HG02571 (cell line): ENCODE results near the gene MAD1L1.

ENCODE experiments used
- ATAC-seq: cut with Tn5 transposase; IDR thresholded peaks from one replicate; pipeline ENCODE4 v1.9.1; 2021; ENCODE audit warnings: mild to moderate bottlenecking, moderate library complexity; ENCODE audit not compliant: unreplicated experiment

The MAD1L1 gene

GRCh38 chr7:1920881-1921280, 311.9 kb downstream of the MAD1L1 start:
- ATAC-seq = no peak

GRCh38 chr7:1920266-1920681, 312.5 kb downstream of the MAD1L1 start:
- ATAC-seq = no peak

- ATAC-seq = no peak
These were observed 313.0 kb downstream of the MAD1L1 start for GRCh38 chr7:1919539-1920265.

DNA sequence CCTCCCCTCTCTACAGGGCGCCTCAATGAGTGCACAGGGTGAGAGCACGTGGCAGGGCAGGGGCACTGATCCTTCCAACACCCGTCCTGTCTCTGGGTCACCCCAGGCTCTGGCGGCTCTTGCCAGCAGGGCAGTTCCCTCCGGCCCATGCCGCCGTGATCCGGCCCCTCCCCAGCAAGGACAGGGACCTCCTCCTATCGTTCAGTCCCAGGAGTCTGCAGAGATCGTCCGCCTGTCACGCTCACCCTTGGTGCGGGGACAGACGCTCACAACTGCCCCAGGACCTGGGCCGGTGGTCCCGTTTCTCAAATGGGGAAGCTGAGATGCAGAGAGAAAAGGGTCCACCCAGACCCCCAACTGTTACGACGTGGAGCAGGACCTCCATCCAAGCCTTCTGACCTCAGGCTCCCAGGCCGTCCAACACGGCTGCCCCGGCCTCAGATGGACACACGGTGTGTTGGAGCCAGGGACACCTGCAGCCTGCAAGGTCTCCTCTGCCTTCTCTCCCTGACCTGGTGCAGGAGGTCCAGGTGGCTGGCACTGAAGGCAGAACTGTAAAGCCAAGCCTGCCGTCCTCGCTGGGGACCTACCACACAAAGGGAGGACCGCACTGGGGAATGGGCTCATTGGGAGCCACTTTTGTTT, 313.7 kb downstream of the MAD1L1 start:
- no peak for ATAC-seq

DNA sequence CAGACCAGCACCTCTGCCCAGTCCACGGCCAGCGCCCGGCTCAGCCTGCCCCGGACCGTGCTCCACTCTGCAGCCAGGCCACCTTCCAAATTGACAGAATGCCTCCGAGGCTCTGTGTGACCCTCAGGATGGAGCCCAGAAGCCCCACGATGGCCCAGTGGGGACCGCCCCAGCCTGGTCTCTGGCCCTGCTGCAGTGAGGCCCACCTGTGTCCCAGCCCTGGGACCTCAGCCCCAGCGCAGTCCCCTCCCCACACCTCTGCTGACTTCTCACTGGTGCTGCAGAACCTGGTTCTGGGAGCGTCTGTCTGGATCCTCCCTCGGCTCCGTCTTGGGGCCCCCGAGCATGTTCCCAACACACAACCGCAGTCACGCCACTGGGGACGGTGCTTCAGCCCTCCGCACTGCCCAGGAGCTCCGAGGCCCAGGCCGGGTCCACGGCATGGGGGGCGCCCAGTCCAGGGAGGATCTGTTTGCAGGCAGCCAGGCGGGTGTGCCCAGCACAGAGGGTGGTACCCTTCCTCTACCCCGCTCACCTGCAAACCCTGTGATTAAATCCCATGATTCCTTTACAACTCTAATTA, 314.6 kb downstream of the MAD1L1 start:
- ATAC-seq = no peak

- ATAC-seq = no peak
These were observed 315.3 kb downstream of the MAD1L1 start for GRCh38 chr7:1917221-1918062.

GRCh38 chr7:1916601-1916970, 316.2 kb downstream of the MAD1L1 start:
- no peak for ATAC-seq

GRCh38 chr7:1915956-1916600, 316.7 kb downstream of the MAD1L1 start:
- ATAC-seq = no peak

- ATAC-seq = no peak
These were observed 317.4 kb downstream of the MAD1L1 start for GRCh38 chr7:1915326-1915725.

DNA sequence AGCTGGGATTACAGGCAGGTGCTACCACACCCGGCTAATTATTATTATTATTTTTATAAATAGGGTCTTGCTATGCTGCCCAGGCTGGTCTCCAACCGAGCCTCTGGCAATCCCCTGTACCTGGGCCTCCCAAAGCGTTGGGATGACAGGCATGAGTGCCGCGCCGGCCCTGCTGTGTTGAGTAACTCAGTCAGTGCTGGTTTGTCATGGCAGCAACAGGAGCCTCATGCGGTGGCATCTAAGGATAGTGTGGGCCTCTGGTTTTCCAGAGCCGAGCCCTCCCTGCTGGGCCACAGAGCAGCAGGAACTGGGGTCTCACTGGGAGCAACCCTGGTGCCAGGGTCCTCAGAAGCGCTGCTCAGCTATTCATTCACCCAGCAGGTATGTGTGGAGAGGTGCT, 318.0 kb downstream of the MAD1L1 start:
- no peak for ATAC-seq

- no peak for ATAC-seq
These were observed 318.4 kb downstream of the MAD1L1 start for GRCh38 chr7:1914321-1914720.

GRCh38 chr7:1913466-1914282, 319.1 kb downstream of the MAD1L1 start:
- no peak for ATAC-seq

DNA sequence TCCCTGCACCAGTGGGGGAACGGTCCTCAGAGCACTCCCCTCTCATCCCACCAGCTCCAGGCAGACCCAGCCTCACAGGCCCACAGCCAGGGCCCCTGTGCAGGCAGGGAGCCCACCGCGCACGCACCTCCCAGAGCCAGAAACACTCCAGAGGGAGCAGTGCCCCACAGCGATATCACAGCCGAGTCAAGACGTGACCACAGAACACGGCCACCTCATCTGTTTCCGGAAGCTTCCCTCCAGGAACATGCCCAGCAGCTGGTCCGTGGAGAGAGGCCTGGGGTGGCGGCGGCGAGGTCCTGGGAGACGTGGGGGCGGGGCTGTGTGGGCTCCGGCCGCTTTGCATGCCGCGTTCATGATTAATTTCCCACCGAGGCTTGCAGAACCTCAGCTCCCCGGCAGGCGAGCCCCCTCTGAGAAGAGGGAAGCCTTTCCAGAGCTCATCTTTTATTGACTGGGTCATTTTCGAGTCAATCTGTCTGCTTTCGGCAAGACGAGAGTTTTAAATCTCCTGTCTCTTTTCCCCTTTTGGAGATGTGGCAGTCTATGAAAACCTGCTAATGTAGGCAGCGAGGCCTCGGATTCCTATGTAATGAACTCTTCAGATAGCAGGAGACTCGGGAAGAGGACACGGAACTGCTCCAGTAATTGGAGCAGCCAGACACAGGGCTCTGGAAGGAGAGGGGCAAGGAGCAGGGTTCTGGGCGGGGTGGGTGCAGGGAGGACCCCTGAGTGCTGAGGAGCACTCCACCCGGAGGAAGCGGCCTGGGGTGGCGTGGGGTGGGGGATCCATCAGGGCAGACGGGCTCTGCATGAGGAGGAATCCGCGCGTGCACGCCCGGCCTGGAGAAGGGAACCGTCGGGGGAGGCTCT, 319.9 kb downstream of the MAD1L1 start:
- ATAC-seq = no peak

GRCh38 chr7:1911571-1911970, 321.2 kb downstream of the MAD1L1 start:
- ATAC-seq = no peak

- no peak for ATAC-seq
These were observed 321.9 kb downstream of the MAD1L1 start for GRCh38 chr7:1910827-1911226.

DNA sequence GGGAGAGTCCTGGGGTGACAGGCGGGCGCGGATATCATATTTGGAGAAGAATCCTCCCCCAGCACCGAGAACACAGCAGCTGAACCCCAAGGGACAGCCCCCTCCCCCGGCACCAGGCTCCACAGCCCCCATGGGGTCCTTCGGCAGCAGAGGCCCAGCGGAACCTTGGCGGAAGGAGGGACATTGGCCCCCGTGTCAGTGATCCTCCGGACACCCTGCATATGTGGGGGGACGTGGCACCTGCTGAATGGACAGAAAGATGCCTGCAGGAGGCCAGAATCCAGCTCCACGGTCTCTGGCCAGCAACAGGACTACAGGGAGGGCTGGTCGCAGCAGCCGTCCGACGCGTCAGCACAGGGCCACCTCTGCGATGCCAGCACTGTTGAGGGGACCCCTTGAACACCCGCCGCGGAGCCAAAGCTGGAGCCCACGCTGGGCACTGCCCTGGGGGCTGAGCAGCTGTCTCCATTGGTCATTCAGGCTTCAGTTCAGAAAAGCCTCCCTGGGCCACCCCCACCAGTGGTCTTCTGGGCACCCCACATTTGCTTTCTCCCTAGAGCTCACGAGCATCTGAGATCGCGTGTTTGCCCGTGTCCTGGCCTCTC, 322.6 kb downstream of the MAD1L1 start:
- no peak for ATAC-seq

GRCh38 chr7:1909476-1909875, 323.3 kb downstream of the MAD1L1 start:
- ATAC-seq = no peak

DNA sequence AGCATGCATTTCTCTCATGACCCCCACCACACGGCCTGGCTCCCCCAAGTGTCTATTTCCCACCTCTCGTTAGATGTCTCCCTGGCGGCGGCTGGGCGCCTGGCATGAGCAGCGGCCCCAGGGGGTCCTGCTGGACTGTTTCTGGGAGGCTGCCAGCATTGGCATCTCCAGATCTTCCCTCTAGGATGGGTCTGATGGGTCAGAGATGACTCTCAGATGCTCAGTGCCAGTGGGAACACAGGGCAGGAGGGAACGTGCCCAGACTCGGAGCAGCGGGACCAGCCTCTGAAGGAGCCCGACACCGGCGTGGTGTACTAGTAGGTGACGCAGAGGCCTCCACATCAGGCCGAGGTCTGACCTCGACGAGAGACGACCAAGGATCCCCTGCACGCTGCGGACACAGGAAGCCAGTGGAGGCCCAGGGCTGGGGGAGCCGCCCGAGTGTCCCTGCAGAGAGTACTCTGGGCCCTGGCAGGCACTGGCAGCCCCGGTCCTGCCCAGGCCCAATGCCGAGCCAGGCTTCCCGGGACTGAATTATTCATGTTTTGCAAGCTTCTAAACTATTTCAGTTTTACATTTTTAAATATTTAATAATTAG, 323.8 kb downstream of the MAD1L1 start:
- ATAC-seq = no peak
